Sigmoid colon (tissue), 4 donors: ENCODE results near the gene DNAH10.

Experiments
- CTCF ChIP-seq, 4 experiments: fragments of 450-650 bp in 3 of 4; fragments of 200-600 bp in 1 of 4; IDR thresholded peaks; one replicate each; pipeline ENCODE4 v1.5.1; 2016 to 2019; ENCODE audit warnings: antibody characterized with exemption in 4 of 4, mild to moderate bottlenecking in 3 of 4, moderate library complexity in 2 of 4
- EP300 ChIP-seq, 4 donors: sonication (generic); formaldehyde crosslinking; IDR thresholded peaks; one replicate each; pipeline ENCODE4 v1.6.1; 2017; ENCODE audit warnings: antibody characterized with exemption in 4 of 4
- POLR2A ChIP-seq, 2 donors: fragments of 450-650 bp; IDR thresholded peaks; one replicate each; pipeline ENCODE4 v1.6.1; 2016; ENCODE audit warnings: antibody characterized with exemption in 2 of 2, mild to moderate bottlenecking in 2 of 2, moderate library complexity in 2 of 2
- POLR2AphosphoS5 ChIP-seq, 4 donors: sonication (generic); formaldehyde crosslinking; IDR thresholded peaks; one replicate each; pipeline ENCODE4 v1.6.1; 2017; ENCODE audit warnings: antibody characterized with exemption in 4 of 4

- no peak for TF ChIP-seq POLR2AphosphoS5 (IDR thresholded peaks at IDR 0.05)
- no peak for TF ChIP-seq CTCF (IDR thresholded peaks at IDR 0.05)
- TF ChIP-seq POLR2A (IDR thresholded peaks at IDR 0.05), result no peak
- no peak for TF ChIP-seq EP300 (IDR thresholded peaks at IDR 0.05)
Observed at GRCh38 chr12:123873793-123874192, 111.7 kb downstream of the DNAH10 start.
